Progenitor cell of endocrine pancreas (in vitro differentiated cells): ENCODE measurements around the gene EFNB1. TPM values are rescaled to one million over a fixed set of nuclear protein-coding genes. Genes with fewer than 3 reads are reported as not detected.

Experiments used
- DNase-seq: peaks from one replicate; pipeline ENCODE4 v3.0.0; 2021; ENCODE audit warnings: low spot score; ENCODE audit not compliant: unreplicated experiment
- H3K27ac Mint-ChIP-seq: 2 replicates; pipeline ENCODE4 v1.8.0; 2021; ENCODE audit warnings: mild to moderate bottlenecking, moderate library complexity, mixed read lengths
- H3K27me3 Mint-ChIP-seq: 2 replicates; pipeline ENCODE4 v1.8.0; 2021; ENCODE audit warnings: mixed read lengths
- H3K36me3 Mint-ChIP-seq: 2 replicates; pipeline ENCODE4 v1.8.0; 2022; ENCODE audit warnings: mixed read lengths; ENCODE audit not compliant: insufficient read depth
- H3K4me1 Mint-ChIP-seq: 2 replicates; pipeline ENCODE4 v1.8.0; 2021; ENCODE audit warnings: low read depth, mixed read lengths
- H3K4me3 Mint-ChIP-seq: 2 replicates; pipeline ENCODE4 v1.8.0; 2021; ENCODE audit warnings: low read depth, mild to moderate bottlenecking, moderate library complexity, mixed read lengths
- H3K9me3 Mint-ChIP-seq: 2 replicates; pipeline ENCODE4 v1.8.0; 2021; ENCODE audit warnings: low read depth, mixed read lengths
- CTCF ChIP-seq: fragments of 200-600 bp; sonication (generic); IDR thresholded peaks from one replicate; pipeline ENCODE4 v1.5.0; 2021; ENCODE audit warnings: antibody characterized with exemption, mild to moderate bottlenecking; ENCODE audit not compliant: unreplicated experiment
- total RNA-seq: library from RNA; stranded (reverse); gene quantifications from 2 replicates; pipeline ENCODE4 v1.2.1, GENCODE V29; 2021

Gene EFNB1
- total RNA-seq, 1 donor from 2014 or later, result 16.9 TPM

GRCh38 chrX:68853665-68854251 lies 24.9 kb downstream of the EFNB1 start:
- DNase-seq, result no peak
- no peak overlapping the region for H3K4me3 Mint-ChIP-seq
- no peaks in the 10 kb centered on the region for H3K36me3 Mint-ChIP-seq
- peaks cover 2% of the 10 kb centered on the region for H3K4me1 Mint-ChIP-seq
- no peak for TF ChIP-seq CTCF
- no peak overlapping the region for H3K27ac Mint-ChIP-seq
- H3K27me3 Mint-ChIP-seq, result no peaks in the 10 kb centered on the region
- peaks cover 22% of the 10 kb centered on the region for H3K9me3 Mint-ChIP-seq

DNA sequence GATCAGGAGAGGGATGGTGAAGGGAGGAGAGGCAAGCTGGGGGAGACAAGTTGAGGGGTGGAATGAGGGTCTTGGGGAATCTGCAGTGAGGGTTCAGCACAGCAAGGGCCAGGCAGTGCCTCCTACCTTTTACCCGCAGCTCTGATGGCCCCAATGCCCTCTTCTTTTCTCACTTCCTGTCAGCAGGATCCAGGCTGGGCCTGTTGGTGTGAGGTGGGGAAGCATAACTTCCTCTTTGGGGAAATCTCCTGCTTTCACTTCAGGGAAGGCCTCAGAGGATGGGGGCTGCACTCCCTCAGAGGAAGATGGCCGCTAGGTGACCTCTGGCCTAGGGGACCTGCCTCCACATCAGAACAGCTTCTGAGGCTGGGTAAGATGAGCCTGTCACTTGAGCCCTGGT lies 36.5 kb downstream of the EFNB1 start:
- H3K36me3 Mint-ChIP-seq, result no peaks in the 10 kb centered on the region
- TF ChIP-seq CTCF, result no peak
- no peak overlapping the region for H3K4me3 Mint-ChIP-seq
- DNase-seq, result no peak
- H3K4me1 Mint-ChIP-seq, result peaks cover 7% of the 10 kb centered on the region
- H3K27ac Mint-ChIP-seq, result no peak overlapping the region
- H3K9me3 Mint-ChIP-seq, result peaks cover 9% of the 10 kb centered on the region
- peaks cover 4% of the 10 kb centered on the region for H3K27me3 Mint-ChIP-seq

DNA sequence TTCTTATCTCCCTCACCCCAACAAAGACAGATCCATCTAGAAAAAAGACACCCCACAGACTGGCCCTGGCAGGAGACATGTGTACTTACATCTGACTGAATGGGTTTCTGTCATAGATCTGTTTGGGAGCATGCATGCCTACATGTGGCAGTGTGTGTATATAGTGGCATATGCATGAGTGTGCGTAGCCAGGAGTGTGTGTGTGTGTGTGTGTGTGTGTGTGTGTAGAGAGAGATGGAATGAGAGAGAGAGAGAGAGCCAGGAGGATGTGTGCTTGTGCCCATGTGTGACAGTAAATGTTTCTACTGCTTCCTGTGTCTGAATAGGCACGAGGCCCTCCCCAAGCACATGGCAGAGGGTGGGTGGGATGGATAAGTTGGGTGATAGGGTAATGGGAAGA lies 37.1 kb downstream of the EFNB1 start:
- peaks cover 9% of the 10 kb centered on the region for H3K9me3 Mint-ChIP-seq
- H3K4me1 Mint-ChIP-seq, result peaks cover 7% of the 10 kb centered on the region
- peaks cover 4% of the 10 kb centered on the region for H3K27me3 Mint-ChIP-seq
- DNase-seq, result no peak
- H3K27ac Mint-ChIP-seq, result no peak overlapping the region
- TF ChIP-seq CTCF, result no peak
- no peaks in the 10 kb centered on the region for H3K36me3 Mint-ChIP-seq
- H3K4me3 Mint-ChIP-seq, result no peak overlapping the region

DNA sequence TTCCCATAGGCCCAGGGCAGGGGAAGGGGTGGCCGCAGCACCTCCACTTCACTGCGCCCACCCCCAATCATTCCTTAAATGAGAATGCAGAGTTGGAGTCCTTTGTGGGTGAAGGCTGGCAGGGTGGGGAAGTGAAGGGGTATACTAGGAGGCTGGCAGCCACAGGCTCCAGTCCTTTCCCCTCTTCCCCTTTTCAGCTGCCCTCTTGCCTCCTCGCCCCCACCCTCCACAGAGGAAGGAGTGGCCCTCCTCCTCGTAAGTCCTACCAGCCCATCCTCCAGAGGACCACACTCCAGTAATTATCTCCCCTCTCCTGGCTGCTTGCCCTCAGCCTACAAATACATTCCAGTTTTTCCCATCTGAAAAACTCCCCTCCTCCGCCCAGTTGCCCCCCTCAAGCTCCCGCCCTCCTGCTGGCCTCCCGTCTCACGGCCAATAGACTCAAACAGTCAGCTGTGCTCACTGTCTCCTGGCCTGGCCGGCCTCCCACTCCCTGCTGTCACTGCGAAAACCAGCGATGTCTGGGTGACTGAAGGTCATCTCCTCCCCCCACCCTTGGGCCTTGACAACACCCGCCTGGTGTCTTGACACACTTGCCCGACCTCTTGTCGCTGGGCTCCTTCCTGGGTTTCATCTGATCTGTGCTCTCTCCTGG lies 38.8 kb downstream of the EFNB1 start:
- H3K27me3 Mint-ChIP-seq, result peaks cover 4% of the 10 kb centered on the region
- H3K9me3 Mint-ChIP-seq, result peaks cover 9% of the 10 kb centered on the region
- no peak for TF ChIP-seq CTCF
- no peaks in the 10 kb centered on the region for H3K36me3 Mint-ChIP-seq
- no peak overlapping the region for H3K27ac Mint-ChIP-seq
- no peak for DNase-seq
- no peak overlapping the region for H3K4me3 Mint-ChIP-seq
- H3K4me1 Mint-ChIP-seq, result peaks cover 9% of the 10 kb centered on the region

DNA sequence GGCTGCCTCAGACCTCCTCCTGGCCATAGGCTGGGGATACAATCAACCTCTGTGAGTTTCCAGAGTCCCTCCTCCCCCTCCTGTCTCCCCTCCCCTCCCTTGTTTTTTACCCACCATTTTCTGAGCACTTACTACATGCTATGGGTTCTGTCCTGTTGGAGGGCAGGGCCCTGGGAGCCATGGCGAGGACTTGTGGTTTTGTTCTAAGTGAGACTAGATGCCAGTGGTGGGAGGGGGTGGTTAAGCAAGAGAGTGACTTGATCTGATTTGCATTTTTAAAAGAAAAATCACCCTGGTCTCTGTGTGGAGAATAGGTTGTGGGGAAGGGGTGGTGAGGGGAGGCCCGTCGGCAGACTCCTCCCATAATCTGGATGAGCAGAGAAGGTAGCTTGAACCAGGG lies 39.5 kb downstream of the EFNB1 start:
- Mint-ChIP-seq H3K27me3 (peaks cover 4% of the 10 kb centered on the region), H3K9me3 (peaks cover 9% of the 10 kb centered on the region), H3K4me1 (peaks cover 9% of the 10 kb centered on the region), H3K36me3 (no peaks in the 10 kb centered on the region), H3K4me3 (no peak overlapping the region), H3K27ac (no peak overlapping the region)
- DNase-seq, result no peak
- no peak for TF ChIP-seq CTCF
